ENCODE measurements around the gene MAP3K7.

MAP3K7 gene

GRCh38 chr6:90530882-90531281, 56.0 kb downstream of the MAP3K7 start:
- no peak for DNase-seq (ENCODE audit: low read depth in 2 of 2)

GRCh38 chr6:90525421-90525820, 61.5 kb downstream of the MAP3K7 start:
- no peak for DNase-seq (ENCODE audit: low read depth in 2 of 2)

- DNase-seq (ENCODE audit: low read depth in 2 of 2): no peak
These were observed 63.0 kb downstream of the MAP3K7 start for GRCh38 chr6:90523779-90524310.

- DNase-seq (ENCODE audit: low read depth in 2 of 2): no peak
These were observed 64.9 kb downstream of the MAP3K7 start for GRCh38 chr6:90521955-90522354.

GRCh38 chr6:90516074-90516660, 70.7 kb downstream of the MAP3K7 start:
- no peak for DNase-seq (ENCODE audit: low read depth in 2 of 2)

GRCh38 chr6:90514496-90514895, 72.4 kb downstream of the MAP3K7 start:
- DNase-seq (ENCODE audit: low read depth in 2 of 2): no peak

- DNase-seq (ENCODE audit: low read depth in 2 of 2): no peak
These were observed 78.1 kb downstream of the MAP3K7 start for GRCh38 chr6:90508753-90509152.

GRCh38 chr6:90502866-90503407, 83.9 kb downstream of the MAP3K7 start:
- no peak for DNase-seq (ENCODE audit: low read depth in 2 of 2)

- DNase-seq (ENCODE audit: low read depth in 2 of 2): no peak
These were observed 84.5 kb downstream of the MAP3K7 start for GRCh38 chr6:90502381-90502780.

GRCh38 chr6:90500458-90500857, 86.4 kb downstream of the MAP3K7 start:
- DNase-seq (ENCODE audit: low read depth in 2 of 2): no peak

- DNase-seq (ENCODE audit: low read depth in 2 of 2): no peak
These were observed 89.5 kb downstream of the MAP3K7 start for GRCh38 chr6:90497411-90497810.

- no peak for DNase-seq (ENCODE audit: low read depth in 2 of 2)
These were observed 90.4 kb downstream of the MAP3K7 start for GRCh38 chr6:90496258-90497016.

- no peak for DNase-seq (ENCODE audit: low read depth in 2 of 2)
These were observed 91.6 kb downstream of the MAP3K7 start for GRCh38 chr6:90495216-90495817.

GRCh38 chr6:90494067-90494780, 92.6 kb downstream of the MAP3K7 start:
- no peak for DNase-seq (ENCODE audit: low read depth in 2 of 2)

GRCh38 chr6:90493332-90493731, 93.5 kb downstream of the MAP3K7 start:
- DNase-seq (ENCODE audit: low read depth in 2 of 2): no peak

- no peak for DNase-seq (ENCODE audit: low read depth in 2 of 2)
These were observed 94.1 kb downstream of the MAP3K7 start for GRCh38 chr6:90492798-90493197.

GRCh38 chr6:90492369-90492768, 94.5 kb downstream of the MAP3K7 start:
- DNase-seq (ENCODE audit: low read depth in 2 of 2): no peak

- DNase-seq (ENCODE audit: low read depth in 2 of 2): no peak
These were observed 96.7 kb downstream of the MAP3K7 start for GRCh38 chr6:90490030-90490716.

- DNase-seq (ENCODE audit: low read depth in 2 of 2): no peak
These were observed 98.1 kb downstream of the MAP3K7 start for GRCh38 chr6:90488816-90489215.

GRCh38 chr6:90485635-90486277, 101.1 kb downstream of the MAP3K7 start:
- no peak for DNase-seq (ENCODE audit: low read depth in 2 of 2)

GRCh38 chr6:90484903-90485302, 102.0 kb downstream of the MAP3K7 start:
- DNase-seq (ENCODE audit: low read depth in 2 of 2): no peak

All from activated CD8-positive, alpha-beta memory T cell treated with anti-CD3 and anti-CD28 coated beads for 4 hours (primary cell).